ENCODE measurements around the gene NES.

Gene NES

GRCh38 chr1:156691191-156691590, 14.0 kb upstream of the NES start:
- Histone ChIP-seq H3K4me3 (ENCODE audit: low read depth, low read length) (no peak overlapping the region), H3K4me1 (ENCODE audit: control insufficient read depth, insufficient read depth, low read length) (peaks cover 16% of the 10 kb centered on the region), H3K36me3 (ENCODE audit: control insufficient read depth in 2 of 2, insufficient read depth in 1 of 2, low read length in 2 of 2) (no peaks in the 10 kb centered on the region), H3K27ac (ENCODE audit: extremely low read depth, low read depth, low read length) (no peak overlapping the region), H3K9me3 (ENCODE audit: control insufficient read depth, insufficient read depth, low read depth, low read length) (no peaks in the 10 kb centered on the region)
- ChIA-PET POLR2A (interaction anchor here (1.9 to 3.9 kb wide), 5 partner anchors 14 to 50 kb away, joined by 8 to 44 read pairs (median 29); partner anchors contain the start of genes CRABP2, ISG20L2, METTL25B and MRPL24), CTCF (interaction anchor here (0.5 to 21.1 kb wide), 14 partner anchors 14 to 496 kb away, joined by 3 to 579 read pairs (median 99); partner anchors contain the start of genes CRABP2, INSRR, ISG20L2 and METTL25B)
- no peak for TF ChIP-seq ZNF529 (tag by site-specific recombination; IDR thresholded peaks at IDR 0.05; ENCODE audit: insufficient replicate concordance)
- TF ChIP-seq ZNF184 (tag by site-specific recombination; IDR thresholded peaks at IDR 0.05), result no peak
- TF ChIP-seq ZSCAN16 (tag by site-specific recombination; IDR thresholded peaks at IDR 0.05), result no peak
- no peak for TF ChIP-seq SP3 (tag by site-specific recombination; IDR thresholded peaks at IDR 0.05)
- TF ChIP-seq ZNF629 (tag by site-specific recombination; IDR thresholded peaks at IDR 0.05), result no peak
- no peak for TF ChIP-seq ZNF302 (tag by site-specific recombination; IDR thresholded peaks at IDR 0.05; ENCODE audit: low read depth)
- TF ChIP-seq ZNF280C (tag by site-specific recombination; IDR thresholded peaks at IDR 0.05), result no peak
- no peak for TF ChIP-seq OSR2 (tag by site-specific recombination; IDR thresholded peaks at IDR 0.05)
- TF ChIP-seq ZNF48 (tag by site-specific recombination; IDR thresholded peaks at IDR 0.05), result no peak
- TF ChIP-seq ZNF791 (tag by site-specific recombination; IDR thresholded peaks at IDR 0.05), result no peak
- no peak for TF ChIP-seq ZNF366 (tag by site-specific recombination; conservative IDR thresholded peaks at IDR 0.05)
- no peak for TF ChIP-seq ZNF660 (tag by site-specific recombination; IDR thresholded peaks at IDR 0.05)

DNA sequence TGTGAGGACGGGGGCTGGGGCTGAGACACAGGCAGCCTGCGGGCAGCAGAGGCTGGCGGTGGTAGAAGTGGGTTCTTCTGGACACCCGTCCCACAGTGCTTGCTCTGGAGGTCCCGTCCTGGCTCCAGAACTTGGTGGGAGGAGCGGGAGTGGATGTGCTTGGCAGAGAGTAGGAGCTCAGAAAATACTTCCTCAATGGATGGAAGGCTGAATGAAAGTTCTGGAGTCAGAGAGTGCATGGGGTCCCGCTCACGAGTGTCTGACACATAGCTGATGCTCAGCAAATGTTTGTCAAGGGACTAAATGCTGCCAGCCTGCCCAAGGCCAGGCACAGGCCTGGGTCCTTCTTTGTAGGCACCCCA, 13.4 kb upstream of the NES start:
- Histone ChIP-seq H3K4me3 (ENCODE audit: low read depth, low read length) (no peak overlapping the region), H3K9me3 (ENCODE audit: control insufficient read depth, insufficient read depth, low read depth, low read length) (no peaks in the 10 kb centered on the region), H3K36me3 (ENCODE audit: control insufficient read depth in 2 of 2, insufficient read depth in 1 of 2, low read length in 2 of 2) (no peaks in the 10 kb centered on the region), H3K27ac (ENCODE audit: extremely low read depth, low read depth, low read length) (no peak overlapping the region; the same call in 1 of the 2 replicates), H3K4me1 (ENCODE audit: control insufficient read depth, insufficient read depth, low read length) (peaks cover 16% of the 10 kb centered on the region)
- TF ChIP-seq INSM2 (tag by site-specific recombination; IDR thresholded peaks at IDR 0.05) (no peak), ZNF664 (tag by site-specific recombination; IDR thresholded peaks at IDR 0.05) (no peak), ZNF600 (tag by site-specific recombination; IDR thresholded peaks at IDR 0.05) (peak; percentile 89)
- POLR2A ChIA-PET, result interaction anchor here (1.3 to 3.9 kb wide), 7 partner anchors 14 to 50 kb away, joined by 3 to 44 read pairs (median 11); partner anchors contain the start of genes CRABP2, ISG20L2, METTL25B and MRPL24
- CTCF ChIA-PET, result interaction anchor here (0.6 to 21.1 kb wide), 23 partner anchors 14 to 496 kb away, joined by 3 to 579 read pairs (median 10); partner anchors contain the start of genes CRABP2, INSRR, ISG20L2 and METTL25B

DNA sequence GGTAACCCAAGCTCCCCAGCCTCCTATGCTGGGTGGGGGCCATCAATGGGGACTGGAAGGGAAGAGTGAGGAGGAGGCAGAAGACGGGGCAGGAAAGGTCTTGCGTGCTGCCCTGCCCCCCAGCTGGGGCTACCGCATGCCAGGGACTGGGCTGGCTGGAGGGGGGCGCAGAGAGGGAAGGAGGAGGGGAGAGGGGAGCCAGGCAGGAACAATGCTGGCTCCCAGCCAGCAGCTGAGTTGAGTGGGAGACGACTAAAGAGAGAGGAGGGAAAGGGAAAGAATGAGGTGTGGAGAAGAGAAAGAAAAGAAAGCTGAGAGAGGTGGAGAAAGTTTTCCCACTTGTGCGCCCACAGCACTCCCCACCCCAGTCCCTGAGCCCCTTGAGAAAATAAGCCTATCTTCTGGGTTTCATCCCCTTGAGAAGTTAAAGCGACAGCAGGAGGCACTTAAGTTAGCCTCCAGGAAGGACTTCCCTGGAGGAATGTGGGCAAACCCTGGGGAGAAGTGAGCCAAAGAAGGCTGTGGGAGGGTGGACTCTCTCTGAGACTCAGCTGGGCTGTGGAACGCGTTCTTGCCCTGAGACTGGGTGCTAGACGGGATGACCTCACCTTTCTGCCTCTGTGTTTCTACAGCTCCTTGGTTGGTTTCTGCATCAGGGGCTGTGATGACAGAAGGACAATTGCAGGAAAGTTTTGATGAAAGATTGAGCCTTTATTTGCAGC, 12.9 kb upstream of the NES start:
- Histone ChIP-seq H3K9me3 (ENCODE audit: control insufficient read depth, insufficient read depth, low read depth, low read length) (no peaks in the 10 kb centered on the region), H3K27ac (ENCODE audit: extremely low read depth, low read depth, low read length) (no peak overlapping the region; the same call in 1 of the 2 replicates), H3K36me3 (ENCODE audit: control insufficient read depth in 2 of 2, insufficient read depth in 1 of 2, low read length in 2 of 2) (no peaks in the 10 kb centered on the region), H3K4me1 (ENCODE audit: control insufficient read depth, insufficient read depth, low read length) (peaks cover 16% of the 10 kb centered on the region), H3K4me3 (ENCODE audit: low read depth, low read length) (no peak overlapping the region)
- CTCF ChIA-PET, result interaction anchor here (0.6 to 21.1 kb wide), 50 partner anchors 13 to 244 kb away, joined by 3 to 579 read pairs (median 8); partner anchors contain the start of genes CRABP2, HAPLN2, HDGF and INSRR
- POLR2A ChIA-PET, result interaction anchor here (0.6 to 3.9 kb wide), 14 partner anchors 14 to 238 kb away, joined by 3 to 44 read pairs (median 6); partner anchors contain the start of genes CRABP2, ISG20L2, METTL25B and MRPL24
- TF ChIP-seq ZNF645 (tag by site-specific recombination; IDR thresholded peaks at IDR 0.05), result 0 out of 2 replicates have a peak, but pooled peaks have one; percentile 25
- TF ChIP-seq PATZ1 (tag by site-specific recombination; IDR thresholded peaks at IDR 0.05), result peak; percentile 68
- TF ChIP-seq ZBTB21 (tag by site-specific recombination; IDR thresholded peaks at IDR 0.05), result no peak
- 0 out of 2 replicates have a peak, but pooled peaks have one; percentile 15 for TF ChIP-seq ZBTB8A (tag by site-specific recombination; IDR thresholded peaks at IDR 0.05)
- no peak for TF ChIP-seq ZNF560 (tag by site-specific recombination; IDR thresholded peaks at IDR 0.05; ENCODE audit: borderline replicate concordance)
- no peak for TF ChIP-seq ZNF837 (tag by site-specific recombination; IDR thresholded peaks at IDR 0.05)
- TF ChIP-seq ZNF830 (tag by site-specific recombination; IDR thresholded peaks at IDR 0.05; ENCODE audit: low read depth), result no peak
- TF ChIP-seq SETDB1 (IDR thresholded peaks at IDR 0.05; ENCODE audit: insufficient read length, low read length), result no peak
- TF ChIP-seq ZNF549 (tag by site-specific recombination; IDR thresholded peaks at IDR 0.05), result no peak

All from HEK293 (cell line).